SW480 (cell line): ENCODE measurements around the gene DDX52.
"Not testable (repeated sequence)": the region's sequence is repeated elsewhere in the genome, so short reads cannot be mapped to it uniquely, and the experiment has no call there.

Experiments used
- DNase-seq: peaks from one replicate; pipeline ENCODE4 v3.0.0-alpha.2; 2016; ENCODE audit warnings: low spot score

DDX52 gene

GRCh38 chr17:37650419-37651003 lies 7.3 kb upstream of the DDX52 start:
- peak; percentile 69 for DNase-seq

GRCh38 chr17:37648555-37648954 lies 5.3 kb upstream of the DDX52 start:
- no peak for DNase-seq

- no peak for DNase-seq
Measured at GRCh38 chr17:37647856-37648255, 4.6 kb upstream of the DDX52 start.

- DNase-seq = peak; percentile 46
Measured at GRCh38 chr17:37643869-37644268, 623 bp upstream of the DDX52 start.

DNA sequence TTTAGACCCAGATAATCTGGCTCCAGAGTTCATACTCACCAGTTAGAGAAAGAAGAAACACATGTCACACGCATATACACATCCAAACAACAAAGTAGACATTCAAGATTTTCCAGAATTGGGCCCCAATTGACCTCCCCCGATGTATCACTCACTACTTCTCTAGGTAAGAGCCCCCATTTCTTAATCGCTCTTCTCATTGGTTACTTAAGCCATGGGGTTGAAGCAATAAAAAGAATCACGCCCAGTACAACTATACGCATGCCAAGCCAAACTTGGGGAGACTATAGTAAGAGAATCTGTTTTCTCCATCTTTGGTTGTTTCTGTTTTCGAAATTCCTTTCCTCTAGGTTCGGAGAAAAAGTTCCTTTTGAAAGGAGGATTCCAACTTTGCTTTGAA lies 565 bp downstream of the DDX52 start:
- peak; percentile 26 for DNase-seq

DNA sequence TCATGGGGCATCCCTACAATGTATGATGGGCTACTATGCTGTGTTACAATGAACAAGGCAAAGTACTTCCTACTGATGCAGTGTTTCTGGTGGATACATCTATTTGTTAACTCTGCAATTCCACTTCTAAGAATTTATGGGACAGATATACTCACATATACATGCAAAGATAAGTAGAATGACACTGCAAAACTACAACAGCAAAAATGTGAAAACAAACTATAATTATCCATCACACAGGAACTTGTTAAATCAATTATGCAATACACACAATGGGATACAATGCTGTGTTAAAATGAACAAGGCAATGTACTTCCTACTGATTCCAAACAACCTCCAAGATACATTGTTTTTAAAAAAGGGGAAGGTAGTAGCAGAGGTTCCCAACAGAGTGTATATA lies 3.2 kb downstream of the DDX52 start:
- DNase-seq = no peak

DNA sequence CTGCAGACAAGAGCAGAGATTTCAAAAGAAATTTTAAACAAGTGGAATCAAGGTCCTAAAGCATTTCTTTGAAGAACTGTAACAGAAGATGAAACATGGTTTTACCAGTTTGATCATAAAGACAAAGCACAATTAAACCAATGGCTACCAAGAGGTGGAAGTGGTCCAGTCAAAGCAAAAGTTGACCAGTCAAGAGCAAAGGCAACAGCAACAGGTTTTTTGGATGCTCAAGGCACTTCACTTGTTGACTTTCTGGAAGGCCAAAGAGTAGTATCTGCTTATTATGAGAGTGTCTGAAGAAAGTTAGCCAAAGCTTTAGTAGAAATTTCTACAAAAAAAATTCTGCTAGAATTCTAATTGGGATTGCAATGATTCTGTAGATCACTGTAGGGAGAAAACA lies 5.3 kb downstream of the DDX52 start:
- no peak for DNase-seq

DNA sequence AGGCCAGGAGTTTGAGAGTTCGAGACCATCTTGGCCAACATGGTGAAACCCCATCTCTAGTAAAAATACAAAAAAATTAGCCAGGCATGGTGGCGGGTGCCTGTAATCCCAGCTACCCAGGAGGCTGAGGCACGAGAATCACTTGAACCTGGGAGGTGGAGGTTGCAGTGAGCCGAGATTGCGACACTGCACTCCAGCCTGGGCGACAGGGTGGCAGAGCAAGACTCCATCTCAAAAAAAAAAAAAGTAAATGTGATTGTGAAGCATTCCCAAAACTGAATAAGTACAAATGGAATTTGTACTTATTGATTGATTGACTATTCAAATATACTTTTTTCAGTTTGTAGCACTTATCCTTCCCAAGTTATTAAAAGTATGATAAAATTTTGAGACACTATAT lies 26.8 kb downstream of the DDX52 start:
- DNase-seq = not testable (repeated sequence)

- DNase-seq = no peak
Measured at GRCh38 chr17:37614823-37615222, 28.4 kb downstream of the DDX52 start.

GRCh38 chr17:37614391-37614790 lies 28.9 kb downstream of the DDX52 start:
- no peak for DNase-seq

DNA sequence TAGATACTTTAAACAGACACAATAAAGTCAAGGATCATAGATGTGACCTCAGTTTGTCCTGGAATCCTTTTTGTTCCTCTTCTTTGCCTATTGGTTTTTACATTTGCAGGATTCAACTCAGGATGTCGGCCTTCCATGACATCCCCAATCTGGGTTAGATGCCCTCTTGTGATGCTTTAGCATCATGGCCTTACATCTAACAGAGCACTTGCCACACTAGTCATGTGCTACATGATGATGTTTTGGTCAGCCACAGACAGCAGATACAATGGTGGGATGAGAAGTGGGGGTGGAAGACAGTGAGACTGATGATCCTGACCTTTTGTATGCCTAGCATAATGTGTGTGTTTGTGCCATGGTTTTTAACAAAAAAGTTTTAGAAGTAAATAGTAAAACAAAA lies 32.3 kb downstream of the DDX52 start:
- DNase-seq = no peak

GRCh38 chr17:37610041-37610420 lies 33.2 kb downstream of the DDX52 start:
- not testable (repeated sequence) for DNase-seq

DNA sequence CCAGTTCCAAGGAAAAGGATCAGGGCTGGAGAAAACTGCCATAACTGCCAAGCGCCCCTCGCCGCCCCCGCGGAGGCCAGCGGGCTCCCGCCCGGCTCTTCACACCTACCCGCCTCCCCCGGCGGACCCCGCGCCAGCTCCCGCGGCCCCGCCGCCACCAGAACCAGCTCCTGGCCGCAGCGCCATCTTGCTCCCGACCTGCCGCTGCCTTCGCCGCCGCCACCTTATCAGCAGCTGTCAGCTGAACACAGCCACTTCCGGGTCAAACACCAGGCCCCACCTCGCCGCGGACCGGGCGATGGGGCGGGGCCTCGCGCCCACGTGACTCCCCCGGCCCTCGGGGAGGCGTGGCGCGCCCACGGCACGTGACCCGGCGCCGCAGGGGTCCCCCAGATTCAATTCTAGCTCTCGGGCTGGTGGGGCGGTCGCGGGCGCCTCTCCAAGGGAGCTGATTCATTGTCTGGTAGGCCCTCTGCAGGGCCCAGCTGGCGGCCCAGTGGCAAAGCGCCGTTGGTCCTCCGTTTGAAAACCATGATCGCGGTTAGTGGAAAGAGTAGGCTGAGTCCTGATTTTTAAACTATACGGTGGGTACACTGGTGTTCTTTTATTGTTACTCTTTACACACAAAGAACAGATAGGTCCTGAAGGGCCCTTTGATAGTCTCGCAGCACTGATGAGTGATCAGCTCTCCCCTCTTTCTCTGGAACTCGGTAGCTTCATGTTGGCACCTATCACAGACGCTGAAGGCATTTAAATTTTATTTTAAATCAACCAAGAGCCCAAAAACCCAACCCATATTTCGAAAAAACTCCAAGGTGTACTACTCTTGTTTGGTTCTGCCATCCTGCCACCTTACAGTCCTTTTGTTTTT lies 33.8 kb downstream of the DDX52 start, which contains the start of gene SYNRG:
SYNRG (minus strand) TSS at position 249 of the 871 bp plus-strand sequence; CDS start at position 186, 63 bp downstream.
- peak; percentile 95 for DNase-seq

GRCh38 chr17:37608351-37609169 lies 34.7 kb downstream of the DDX52 start:
- DNase-seq = peak; percentile 57

GRCh38 chr17:37607637-37608331 lies 35.5 kb downstream of the DDX52 start:
- DNase-seq = no peak

- peak; percentile 14 for DNase-seq
Measured at GRCh38 chr17:37605813-37606505, 37.3 kb downstream of the DDX52 start.

DNA sequence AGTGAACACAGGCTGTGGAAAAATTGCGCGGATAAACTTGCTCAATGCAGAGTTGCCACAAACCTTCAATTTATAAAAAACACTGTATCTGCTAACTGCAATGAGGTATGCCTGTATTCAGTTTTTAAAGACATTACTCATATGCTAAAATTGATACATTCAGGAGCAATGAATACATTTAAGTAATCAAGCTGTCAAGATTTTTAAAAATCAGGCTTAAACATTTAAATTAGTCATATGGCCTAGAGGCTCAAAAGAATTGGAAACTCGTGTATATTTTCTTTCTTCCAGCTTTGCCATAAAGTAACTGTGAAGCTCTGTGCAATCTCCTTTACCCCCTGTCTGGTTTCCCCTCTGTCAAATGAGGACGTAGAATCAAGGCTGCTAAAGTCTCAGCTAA lies 38.2 kb downstream of the DDX52 start:
- no peak for DNase-seq

- DNase-seq = no peak
Measured at GRCh38 chr17:37604556-37604955, 38.7 kb downstream of the DDX52 start.

GRCh38 chr17:37598145-37598544 lies 45.1 kb downstream of the DDX52 start:
- DNase-seq = no peak

DNA sequence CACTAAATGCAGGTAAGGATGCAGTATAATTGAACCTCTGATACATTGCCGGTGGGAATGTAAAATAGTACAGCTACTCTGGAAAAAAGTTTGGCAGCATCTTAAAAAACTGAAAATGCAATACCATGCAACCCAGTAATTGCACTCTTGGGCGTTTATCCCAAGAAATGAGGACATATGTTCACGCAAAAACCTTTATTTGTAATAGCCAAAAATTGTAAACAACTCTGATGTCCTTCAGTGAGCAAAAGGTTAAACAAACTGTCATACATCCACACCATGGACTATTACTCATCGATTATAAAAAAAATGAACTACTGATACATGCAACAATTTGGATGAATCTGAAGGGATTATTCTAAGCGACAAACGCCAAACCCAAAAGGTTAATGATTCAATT lies 51.0 kb downstream of the DDX52 start:
- no peak for DNase-seq

GRCh38 chr17:37585066-37585465 lies 58.2 kb downstream of the DDX52 start:
- no peak for DNase-seq
